Memory B cell (primary cell): ENCODE measurements around the gene UPK3BL2.
"Not testable (repeated sequence)": the region's sequence is repeated elsewhere in the genome, so short reads cannot be mapped to it uniquely, and the experiment has no call there.

Experiments
- ATAC-seq: fragments of 150-1000 bp; cut with Tn5 transposase; 2 replicates; pipeline ENCODE4 v1.10.0; 2021; ENCODE audit warnings: low read depth, mild to moderate bottlenecking, moderate library complexity
- DNase-seq, 2 donors: peaks; one replicate each; pipeline ENCODE4 v3.0.0; 2022; ENCODE audit warnings: low spot score in 2 of 2
- H3K27ac Mint-ChIP-seq: one replicate; pipeline ENCODE4 v1.8.0; 2022; ENCODE audit warnings: mild to moderate bottlenecking, moderate library complexity, mixed read lengths
- H3K27me3 Mint-ChIP-seq: one replicate; pipeline ENCODE4 v1.8.0; 2022; ENCODE audit warnings: mixed read lengths
- H3K36me3 Mint-ChIP-seq: one replicate; pipeline ENCODE4 v1.8.0; 2022; ENCODE audit warnings: mild to moderate bottlenecking, mixed read lengths
- H3K4me1 Mint-ChIP-seq: one replicate; pipeline ENCODE4 v1.8.0; 2022; ENCODE audit warnings: mixed read lengths
- H3K4me3 Mint-ChIP-seq: one replicate; pipeline ENCODE4 v1.8.0; 2022; ENCODE audit warnings: mild to moderate bottlenecking, moderate library complexity, mixed read lengths
- H3K9me3 Mint-ChIP-seq: one replicate; pipeline ENCODE4 v1.8.0; 2022; ENCODE audit warnings: mixed read lengths

UPK3BL2 gene

GRCh38 chr7:102545288-102545687 is 1.8 kb upstream of the UPK3BL2 start:
- not testable (repeated sequence) for H3K27ac Mint-ChIP-seq, H3K36me3 Mint-ChIP-seq, H3K4me1 Mint-ChIP-seq, H3K9me3 Mint-ChIP-seq, ATAC-seq, H3K4me3 Mint-ChIP-seq, DNase-seq, H3K27me3 Mint-ChIP-seq

GRCh38 chr7:102544372-102544771 is 876 bp upstream of the UPK3BL2 start:
- not testable (repeated sequence) for H3K9me3 Mint-ChIP-seq, H3K27ac Mint-ChIP-seq, ATAC-seq, DNase-seq, H3K4me3 Mint-ChIP-seq, H3K36me3 Mint-ChIP-seq, H3K4me1 Mint-ChIP-seq, H3K27me3 Mint-ChIP-seq

GRCh38 chr7:102542771-102543170 is 725 bp downstream of the UPK3BL2 start:
- ATAC-seq, H3K4me1 Mint-ChIP-seq, H3K36me3 Mint-ChIP-seq, DNase-seq, H3K27me3 Mint-ChIP-seq, H3K9me3 Mint-ChIP-seq, H3K27ac Mint-ChIP-seq, H3K4me3 Mint-ChIP-seq: not testable (repeated sequence)

- not testable (repeated sequence) for H3K4me1 Mint-ChIP-seq, H3K4me3 Mint-ChIP-seq, H3K36me3 Mint-ChIP-seq, DNase-seq, H3K27me3 Mint-ChIP-seq, ATAC-seq, H3K27ac Mint-ChIP-seq, H3K9me3 Mint-ChIP-seq
Measured at GRCh38 chr7:102542083-102542482, 1.4 kb downstream of the UPK3BL2 start.

- not testable (repeated sequence) for H3K9me3 Mint-ChIP-seq, H3K4me1 Mint-ChIP-seq, ATAC-seq, DNase-seq, H3K36me3 Mint-ChIP-seq, H3K27ac Mint-ChIP-seq, H3K27me3 Mint-ChIP-seq, H3K4me3 Mint-ChIP-seq
Measured at GRCh38 chr7:102540604-102541003, 2.9 kb downstream of the UPK3BL2 start.

- ATAC-seq, DNase-seq, H3K9me3 Mint-ChIP-seq, H3K4me1 Mint-ChIP-seq, H3K4me3 Mint-ChIP-seq, H3K27me3 Mint-ChIP-seq, H3K36me3 Mint-ChIP-seq, H3K27ac Mint-ChIP-seq: not testable (repeated sequence)
Measured at GRCh38 chr7:102535062-102535615, 8.4 kb downstream of the UPK3BL2 start.

- H3K27ac Mint-ChIP-seq, H3K36me3 Mint-ChIP-seq, H3K4me3 Mint-ChIP-seq, H3K4me1 Mint-ChIP-seq, H3K9me3 Mint-ChIP-seq, H3K27me3 Mint-ChIP-seq, ATAC-seq, DNase-seq: not testable (repeated sequence)
Measured at GRCh38 chr7:102532127-102532526, 11.4 kb downstream of the UPK3BL2 start.

GRCh38 chr7:102531583-102531982 is 11.9 kb downstream of the UPK3BL2 start:
- H3K36me3 Mint-ChIP-seq, H3K9me3 Mint-ChIP-seq, H3K4me1 Mint-ChIP-seq, H3K27me3 Mint-ChIP-seq, ATAC-seq, H3K27ac Mint-ChIP-seq, DNase-seq, H3K4me3 Mint-ChIP-seq: not testable (repeated sequence)

- H3K9me3 Mint-ChIP-seq, H3K27ac Mint-ChIP-seq, ATAC-seq, H3K4me3 Mint-ChIP-seq, H3K27me3 Mint-ChIP-seq, H3K36me3 Mint-ChIP-seq, DNase-seq, H3K4me1 Mint-ChIP-seq: not testable (repeated sequence)
Measured at GRCh38 chr7:102527822-102528793, 15.4 kb downstream of the UPK3BL2 start.

GRCh38 chr7:102527182-102527581 is 16.3 kb downstream of the UPK3BL2 start:
- not testable (repeated sequence) for H3K9me3 Mint-ChIP-seq, H3K4me1 Mint-ChIP-seq, H3K27ac Mint-ChIP-seq, H3K27me3 Mint-ChIP-seq, H3K4me3 Mint-ChIP-seq, ATAC-seq, H3K36me3 Mint-ChIP-seq, DNase-seq

- ATAC-seq, H3K9me3 Mint-ChIP-seq, H3K4me3 Mint-ChIP-seq: not testable (repeated sequence)
Measured at GRCh38 chr7:102524803-102525202, 18.7 kb downstream of the UPK3BL2 start.

GRCh38 chr7:102520797-102521196 is 22.7 kb downstream of the UPK3BL2 start:
- not testable (repeated sequence) for H3K9me3 Mint-ChIP-seq, H3K27me3 Mint-ChIP-seq, H3K36me3 Mint-ChIP-seq

More at GRCh38 chr7:102524803-102525202, 18.7 kb downstream of the UPK3BL2 start:
- H3K4me1 Mint-ChIP-seq, DNase-seq, H3K27me3 Mint-ChIP-seq, H3K27ac Mint-ChIP-seq, H3K36me3 Mint-ChIP-seq: not testable (repeated sequence)

GRCh38 chr7:102517550-102518147 is 25.8 kb downstream of the UPK3BL2 start, which contains the start of gene RASA4B:
Gene RASA4B (minus strand): TSS chr7:102517777. CDS start chr7:102517710, 67 bp downstream.
- peak; percentile 86 for ATAC-seq

More at GRCh38 chr7:102520797-102521196, 22.7 kb downstream of the UPK3BL2 start:
- H3K4me3 Mint-ChIP-seq, ATAC-seq, H3K4me1 Mint-ChIP-seq, DNase-seq, H3K27ac Mint-ChIP-seq: not testable (repeated sequence)

GRCh38 chr7:102516951-102517350 is 26.5 kb downstream of the UPK3BL2 start:
- H3K27ac Mint-ChIP-seq, H3K36me3 Mint-ChIP-seq, DNase-seq, H3K27me3 Mint-ChIP-seq, H3K9me3 Mint-ChIP-seq, H3K4me3 Mint-ChIP-seq, H3K4me1 Mint-ChIP-seq: not testable (repeated sequence)
- peak; percentile 16 for ATAC-seq

More at GRCh38 chr7:102517550-102518147, 25.8 kb downstream of the UPK3BL2 start, which contains the start of gene RASA4B:
- H3K27me3 Mint-ChIP-seq, DNase-seq, H3K4me1 Mint-ChIP-seq, H3K36me3 Mint-ChIP-seq, H3K9me3 Mint-ChIP-seq, H3K27ac Mint-ChIP-seq: not testable (repeated sequence)
- H3K4me3 Mint-ChIP-seq = peak within 1 kb of the TSS; percentile 55
